H1 (cell line): ENCODE measurements around the gene MYO16. TPM values are rescaled to one million over a fixed set of nuclear protein-coding genes. Genes with fewer than 3 reads are reported as not detected.

Source experiments
- CHD7 ChIP-seq: fragments of 300-600 bp; sonication (generic); IDR thresholded peaks from 2 replicates; pipeline ENCODE4 v1.7.1; 2012; ENCODE audit warnings: low read length, moderate library complexity, mild to moderate bottlenecking, inconsistent platforms; ENCODE audit not compliant: insufficient replicate concordance
- CTCF ChIP-seq, 3 experiments: IDR thresholded peaks; 1 replicate in 2 of 3; 2 replicates in 1 of 3; pipeline versions ENCODE4 v1.5.1 to v1.6.1; 2011; ENCODE audit warnings: low read length in 3 of 3, mild to moderate bottlenecking in 3 of 3, inconsistent platforms in 2 of 3, low read depth in 1 of 3, moderate library complexity in 1 of 3; ENCODE audit not compliant: insufficient read depth in 1 of 3; ENCODE audit errors: control extremely low read depth in 1 of 3
- GTF2F1 ChIP-seq: IDR thresholded peaks from 2 replicates; pipeline ENCODE4 v1.6.1; 2012; ENCODE audit warnings: low read depth, low read length, improper control_type of control experiment, borderline replicate concordance
- KDM1A ChIP-seq: fragments of 200-600, 300-600 bp; sonication (generic); IDR thresholded peaks from 2 replicates; pipeline ENCODE4 v1.7.1; 2016; ENCODE audit warnings: mild to moderate bottlenecking, low read length, borderline replicate concordance
- KDM4A ChIP-seq: IDR thresholded peaks from one replicate; pipeline ENCODE4 v1.7.1; 2012; ENCODE audit warnings: low read depth, mild to moderate bottlenecking, moderate library complexity, low read length, inconsistent platforms; ENCODE audit not compliant: severe bottlenecking
- RXRA ChIP-seq: IDR thresholded peaks from 2 replicates; pipeline ENCODE4 v1.6.1; 2011; ENCODE audit warnings: low read depth, mild to moderate bottlenecking, low read length, moderate library complexity; ENCODE audit not compliant: insufficient read depth
- SP1 ChIP-seq: IDR thresholded peaks from 2 replicates; pipeline ENCODE4 v1.6.1; 2011; ENCODE audit warnings: low read depth, low read length
- TAF1 ChIP-seq: IDR thresholded peaks from 2 replicates; pipeline ENCODE4 v1.6.1; 2011; ENCODE audit warnings: mild to moderate bottlenecking, low read depth, low read length
- TBP ChIP-seq: IDR thresholded peaks from 2 replicates; pipeline ENCODE4 v1.6.1; 2011; ENCODE audit warnings: low read depth, low read length, improper control_type of control experiment
- TEAD4 ChIP-seq: IDR thresholded peaks from 2 replicates; pipeline ENCODE4 v1.6.1; 2012; ENCODE audit warnings: low read depth, low read length, inconsistent platforms, mixed read lengths
- polyA plus RNA-seq, 7 experiments: library from polyadenylated mRNA; depleted of rRNA in 3 of 7; stranded (reverse) in 5 of 7; unstranded in 2 of 7; fragments of >200 nt in 5 of 7; fragments of 200-250 nt in 2 of 7; gene quantifications; 1 replicate in 5 of 7; 2 replicates in 1 of 7; 4 replicates in 1 of 7; pipeline versions ENCODE4 v1.2.1 to v1.2.3, GENCODE V29; 2011 to 2013; ENCODE audit warnings: missing spikeins in 2 of 7, mixed read lengths in 2 of 7
- total RNA-seq: library from RNA; stranded (reverse); fragmentation: NEBNext Ultra II Directional; extraction: Animal tissue kit (Norgen Biotek cat#: 25700); gene quantifications from 2 replicates; pipeline ENCODE4 v1.2.1, GENCODE V29; 2021

MYO16 gene
- total and polyA plus RNA-seq, 2 of the 8 experiments (the other 6 are each of a cell fraction or from before 2014, with no cell fraction given), result 0.02 to 0.22 TPM

- TF ChIP-seq CHD7 (no peak), TEAD4 (no peak), CTCF (IDR thresholded peaks at IDR 0.05; ENCODE audit: control extremely low read depth in 1 of 3, insufficient read depth in 1 of 3, low read depth in 1 of 3, low read length in 3 of 3) (no peak), KDM4A (no peak), TAF1 (no peak), TBP (no peak), SP1 (no peak), GTF2F1 (no peak), RXRA (no peak), KDM1A (no peak)
These were observed 138.6 kb downstream of the MYO16 start (continued) for GRCh38 chr13:108768035-108768434.
